HEK293 (cell line): ENCODE measurements around the gene EIF1.

ENCODE experiments used
- CTCF ChIA-PET: fragments of 350-600 bp; formaldehyde crosslinking; extraction: SDS; loops from one replicate; lab custom pipeline; 2021; ENCODE audit warnings: antibody characterized with exemption; lab: Yijun Ruan, JAX
- POLR2A ChIA-PET: fragments of 300-600 bp; formaldehyde crosslinking; extraction: SDS; loops from one replicate; lab custom pipeline; 2020; ENCODE audit warnings: antibody characterized with exemption, inconsistent platforms; lab: Yijun Ruan, JAX
- H3K27ac ChIP-seq: fragments of 200-500 bp; sonication (Bioruptor generic); 2 replicates; pipeline ENCODE4 v1.5.1; 2014; ENCODE audit warnings: low read depth, low read length, control low read depth, inconsistent platforms; ENCODE audit errors: extremely low read depth
- H3K36me3 ChIP-seq, 2 experiments: fragments of 200-500 bp in 1 of 2; sonication (Bioruptor generic) in 1 of 2; 1 replicate in 1 of 2; 2 replicates in 1 of 2; pipeline ENCODE4 v1.5.1; 2014 to 2017; ENCODE audit warnings: inconsistent platforms in 2 of 2, low read length in 2 of 2; ENCODE audit not compliant: control insufficient read depth in 2 of 2, insufficient read depth in 1 of 2
- H3K4me1 ChIP-seq: fragments of 200-500 bp; sonication (Bioruptor generic); 2 replicates; pipeline ENCODE4 v1.5.1; 2014; ENCODE audit warnings: mild to moderate bottlenecking, low read length, inconsistent platforms; ENCODE audit not compliant: control insufficient read depth, insufficient read depth
- H3K4me3 ChIP-seq: 2 replicates; pipeline ENCODE4 v1.5.1; 2011; ENCODE audit warnings: low read depth, mild to moderate bottlenecking, control low read depth, low read length, moderate library complexity
- H3K9me3 ChIP-seq: fragments of 200-500 bp; sonication (Bioruptor generic); 2 replicates; pipeline ENCODE4 v1.5.1; 2014; ENCODE audit warnings: low read depth, low read length, inconsistent platforms; ENCODE audit not compliant: control insufficient read depth, insufficient read depth
- FEZF1 ChIP-seq: fragments of 450-650 bp; formaldehyde crosslinking; IDR thresholded peaks from 2 replicates; pipeline ENCODE4 v1.5.1; 2016; ENCODE audit warnings: missing biosample characterization, missing genetic modification characterization
- GFI1B ChIP-seq: fragments of 450-650 bp; formaldehyde crosslinking; IDR thresholded peaks from 2 replicates; pipeline ENCODE4 v1.5.1; 2016; ENCODE audit warnings: missing biosample characterization, missing genetic modification characterization
- MEIS1 ChIP-seq: sonication (generic); formaldehyde crosslinking; IDR thresholded peaks from 2 replicates; pipeline ENCODE4 v1.8.1; 2022; ENCODE audit warnings: missing genetic modification reagents, mild to moderate bottlenecking, borderline replicate concordance
- MYNN ChIP-seq: fragments of 450-650 bp; formaldehyde crosslinking; IDR thresholded peaks from 2 replicates; pipeline ENCODE4 v1.5.1; 2016; ENCODE audit warnings: missing biosample characterization, missing genetic modification characterization, borderline replicate concordance
- ZFHX2 ChIP-seq: fragments of 450-650 bp; formaldehyde crosslinking; conservative IDR thresholded peaks from 2 replicates; pipeline ENCODE4 v1.5.1; 2016; ENCODE audit warnings: missing biosample characterization, missing genetic modification characterization
- ZIC2 ChIP-seq: fragments of 450-650 bp; formaldehyde crosslinking; IDR thresholded peaks from 2 replicates; pipeline ENCODE4 v1.5.1; 2016; ENCODE audit warnings: missing biosample characterization, missing genetic modification characterization
- ZNF223 ChIP-seq: fragments of 450-650 bp; formaldehyde crosslinking; IDR thresholded peaks from 2 replicates; pipeline ENCODE4 v1.5.1; 2016; ENCODE audit warnings: missing biosample characterization, missing genetic modification characterization
- ZNF248 ChIP-seq: fragments of 450-650 bp; formaldehyde crosslinking; IDR thresholded peaks from 2 replicates; pipeline ENCODE4 v1.5.1; 2017; ENCODE audit warnings: missing biosample characterization, missing genetic modification characterization
- ZNF341 ChIP-seq: fragments of 450-650 bp; formaldehyde crosslinking; IDR thresholded peaks from 2 replicates; pipeline ENCODE4; 2016; ENCODE audit warnings: low read depth, missing biosample characterization, missing genetic modification characterization
- ZNF391 ChIP-seq: fragments of 450-650 bp; formaldehyde crosslinking; IDR thresholded peaks from 2 replicates; pipeline ENCODE4 v1.5.1; 2016; ENCODE audit warnings: low read depth, missing biosample characterization, missing genetic modification characterization, borderline replicate concordance
- ZNF426 ChIP-seq: fragments of 450-650 bp; formaldehyde crosslinking; IDR thresholded peaks from 2 replicates; pipeline ENCODE4 v1.5.1; 2017; ENCODE audit warnings: missing biosample characterization, missing genetic modification characterization, mild to moderate bottlenecking, inconsistent platforms, moderate library complexity
- ZNF48 ChIP-seq: fragments of 450-650 bp; formaldehyde crosslinking; IDR thresholded peaks from 2 replicates; pipeline ENCODE4 v1.5.1; 2016; ENCODE audit warnings: missing biosample characterization, missing genetic modification characterization
- ZNF555 ChIP-seq: fragments of 450-650 bp; formaldehyde crosslinking; conservative IDR thresholded peaks from 2 replicates; pipeline ENCODE4 v1.5.1; 2017; ENCODE audit warnings: missing biosample characterization, mild to moderate bottlenecking, missing genetic modification characterization, inconsistent platforms
- ZNF600 ChIP-seq: fragments of 450-650 bp; formaldehyde crosslinking; IDR thresholded peaks from 2 replicates; pipeline ENCODE4 v1.5.1; 2016; ENCODE audit warnings: missing biosample characterization, missing genetic modification characterization
- ZSCAN16 ChIP-seq: fragments of 450-650 bp; formaldehyde crosslinking; IDR thresholded peaks from 2 replicates; pipeline ENCODE4 v1.5.1; 2016; ENCODE audit warnings: missing biosample characterization, missing genetic modification characterization
- TF ChIP-seq, protein P1 (sequence below): fragments of 450-650 bp; formaldehyde crosslinking; IDR thresholded peaks from 2 replicates; pipeline ENCODE4 v1.5.1; 2017; ENCODE audit warnings: missing biosample characterization, missing genetic modification characterization
- TF ChIP-seq, protein P2 (sequence below): fragments of 450-650 bp; formaldehyde crosslinking; IDR thresholded peaks from 2 replicates; pipeline ENCODE4 v1.5.1; 2016; ENCODE audit warnings: missing biosample characterization, missing genetic modification characterization
- TF ChIP-seq, protein P3 (sequence below): fragments of 450-650 bp; formaldehyde crosslinking; IDR thresholded peaks from 2 replicates; pipeline ENCODE4 v1.5.1; 2017; ENCODE audit warnings: missing biosample characterization, missing genetic modification characterization
- TF ChIP-seq, protein P4 (sequence below): fragments of 450-650 bp; formaldehyde crosslinking; conservative IDR thresholded peaks from 2 replicates; pipeline ENCODE4 v1.5.1; 2016; ENCODE audit warnings: low read depth, missing biosample characterization, missing genetic modification characterization
- TF ChIP-seq, protein P5 (sequence below): fragments of 450-650 bp; formaldehyde crosslinking; IDR thresholded peaks from 2 replicates; pipeline ENCODE4 v1.5.1; 2016; ENCODE audit warnings: missing biosample characterization, missing genetic modification characterization, low read depth
- TF ChIP-seq, protein P6 (sequence below): fragments of 450-650 bp; formaldehyde crosslinking; IDR thresholded peaks from 2 replicates; pipeline ENCODE4 v1.5.1; 2016; ENCODE audit warnings: missing biosample characterization, missing genetic modification characterization
- TF ChIP-seq, protein P7 (sequence below): fragments of 450-650 bp; formaldehyde crosslinking; IDR thresholded peaks from 2 replicates; pipeline ENCODE4 v1.5.1; 2016; ENCODE audit warnings: missing biosample characterization, missing genetic modification characterization, low read depth

The EIF1 gene

DNA sequence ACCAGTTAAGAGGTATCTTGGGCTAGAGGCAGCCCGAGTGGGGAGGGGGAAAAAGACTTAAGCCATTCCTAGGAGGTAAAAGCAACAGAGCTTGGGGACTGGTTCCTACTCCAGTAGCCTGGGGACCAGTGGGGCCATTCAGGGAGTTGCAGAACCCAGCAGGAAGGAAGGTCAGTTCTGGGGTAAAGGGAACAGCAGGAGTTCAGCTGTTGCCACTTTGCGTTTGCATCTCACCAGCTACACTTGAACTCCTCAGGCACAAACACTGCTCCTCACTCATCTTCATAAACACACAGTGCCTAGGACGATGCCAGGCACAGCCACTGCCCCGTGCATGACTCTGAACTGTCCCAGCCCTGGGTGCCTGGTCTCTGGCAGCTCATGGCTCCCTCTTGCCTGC, 41.8 kb downstream of the EIF1 start:
- no peak overlapping the region for H3K4me3 ChIP-seq
- POLR2A ChIA-PET = interaction anchor here (3.1 kb wide), 1 partner anchor 42 kb away, joined by 15 read pairs; the partner anchor contains the start of gene EIF1
- CTCF ChIA-PET = interaction anchor here (0.6 to 2.2 kb wide), 3 partner anchors 10 to 71 kb away, joined by 3 to 9 read pairs (median 4); no protein-coding TSS in a partner anchor
- peaks cover 0 to 6% of the 10 kb centered on the region in 2 experiments; a peak in 1 of 3 replicates for H3K36me3 ChIP-seq
- H3K4me1 ChIP-seq = no peaks in the 10 kb centered on the region
- no peak overlapping the region for H3K27ac ChIP-seq
- 0 out of 2 replicates have a peak, but pooled peaks have one; percentile 13 for TF ChIP-seq ZNF48 (tag by site-specific recombination)
- no peak for TF ChIP-seq ZFHX2
- TF ChIP-seq, protein P1, sequence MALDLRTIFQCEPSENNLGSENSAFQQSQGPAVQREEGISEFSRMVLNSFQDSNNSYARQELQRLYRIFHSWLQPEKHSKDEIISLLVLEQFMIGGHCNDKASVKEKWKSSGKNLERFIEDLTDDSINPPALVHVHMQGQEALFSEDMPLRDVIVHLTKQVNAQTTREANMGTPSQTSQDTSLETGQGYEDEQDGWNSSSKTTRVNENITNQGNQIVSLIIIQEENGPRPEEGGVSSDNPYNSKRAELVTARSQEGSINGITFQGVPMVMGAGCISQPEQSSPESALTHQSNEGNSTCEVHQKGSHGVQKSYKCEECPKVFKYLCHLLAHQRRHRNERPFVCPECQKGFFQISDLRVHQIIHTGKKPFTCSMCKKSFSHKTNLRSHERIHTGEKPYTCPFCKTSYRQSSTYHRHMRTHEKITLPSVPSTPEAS (tag by site-specific recombination) = no peak
- peak; percentile 57 for TF ChIP-seq ZNF341 (tag by site-specific recombination)
- TF ChIP-seq, protein P2, sequence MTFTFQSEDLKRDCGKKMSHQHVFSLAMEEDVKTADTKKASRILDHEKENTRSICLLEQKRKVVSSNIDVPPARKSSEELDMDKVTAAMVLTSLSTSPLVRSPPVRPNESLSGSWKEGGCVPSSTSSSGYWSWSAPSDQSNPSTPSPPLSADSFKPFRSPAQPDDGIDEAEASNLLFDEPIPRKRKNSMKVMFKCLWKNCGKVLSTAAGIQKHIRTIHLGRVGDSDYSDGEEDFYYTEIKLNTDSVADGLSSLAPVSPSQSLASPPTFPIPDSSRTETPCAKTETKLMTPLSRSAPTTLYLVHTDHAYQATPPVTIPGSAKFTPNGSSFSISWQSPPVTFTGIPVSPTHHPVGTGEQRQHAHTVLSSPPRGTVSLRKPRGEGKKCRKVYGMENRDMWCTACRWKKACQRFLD (tag by site-specific recombination) = no peak
- TF ChIP-seq ZNF223 = no peak
- no peak for TF ChIP-seq FEZF1 (tag by site-specific recombination)
- TF ChIP-seq MYNN (tag by site-specific recombination) = no peak
- TF ChIP-seq, protein P3, sequence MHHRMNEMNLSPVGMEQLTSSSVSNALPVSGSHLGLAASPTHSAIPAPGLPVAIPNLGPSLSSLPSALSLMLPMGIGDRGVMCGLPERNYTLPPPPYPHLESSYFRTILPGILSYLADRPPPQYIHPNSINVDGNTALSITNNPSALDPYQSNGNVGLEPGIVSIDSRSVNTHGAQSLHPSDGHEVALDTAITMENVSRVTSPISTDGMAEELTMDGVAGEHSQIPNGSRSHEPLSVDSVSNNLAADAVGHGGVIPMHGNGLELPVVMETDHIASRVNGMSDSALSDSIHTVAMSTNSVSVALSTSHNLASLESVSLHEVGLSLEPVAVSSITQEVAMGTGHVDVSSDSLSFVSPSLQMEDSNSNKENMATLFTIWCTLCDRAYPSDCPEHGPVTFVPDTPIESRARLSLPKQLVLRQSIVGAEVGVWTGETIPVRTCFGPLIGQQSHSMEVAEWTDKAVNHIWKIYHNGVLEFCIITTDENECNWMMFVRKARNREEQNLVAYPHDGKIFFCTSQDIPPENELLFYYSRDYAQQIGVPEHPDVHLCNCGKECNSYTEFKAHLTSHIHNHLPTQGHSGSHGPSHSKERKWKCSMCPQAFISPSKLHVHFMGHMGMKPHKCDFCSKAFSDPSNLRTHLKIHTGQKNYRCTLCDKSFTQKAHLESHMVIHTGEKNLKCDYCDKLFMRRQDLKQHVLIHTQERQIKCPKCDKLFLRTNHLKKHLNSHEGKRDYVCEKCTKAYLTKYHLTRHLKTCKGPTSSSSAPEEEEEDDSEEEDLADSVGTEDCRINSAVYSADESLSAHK = no peak
- TF ChIP-seq ZNF391 (tag by site-specific recombination) = no peak
- TF ChIP-seq, protein P4, sequence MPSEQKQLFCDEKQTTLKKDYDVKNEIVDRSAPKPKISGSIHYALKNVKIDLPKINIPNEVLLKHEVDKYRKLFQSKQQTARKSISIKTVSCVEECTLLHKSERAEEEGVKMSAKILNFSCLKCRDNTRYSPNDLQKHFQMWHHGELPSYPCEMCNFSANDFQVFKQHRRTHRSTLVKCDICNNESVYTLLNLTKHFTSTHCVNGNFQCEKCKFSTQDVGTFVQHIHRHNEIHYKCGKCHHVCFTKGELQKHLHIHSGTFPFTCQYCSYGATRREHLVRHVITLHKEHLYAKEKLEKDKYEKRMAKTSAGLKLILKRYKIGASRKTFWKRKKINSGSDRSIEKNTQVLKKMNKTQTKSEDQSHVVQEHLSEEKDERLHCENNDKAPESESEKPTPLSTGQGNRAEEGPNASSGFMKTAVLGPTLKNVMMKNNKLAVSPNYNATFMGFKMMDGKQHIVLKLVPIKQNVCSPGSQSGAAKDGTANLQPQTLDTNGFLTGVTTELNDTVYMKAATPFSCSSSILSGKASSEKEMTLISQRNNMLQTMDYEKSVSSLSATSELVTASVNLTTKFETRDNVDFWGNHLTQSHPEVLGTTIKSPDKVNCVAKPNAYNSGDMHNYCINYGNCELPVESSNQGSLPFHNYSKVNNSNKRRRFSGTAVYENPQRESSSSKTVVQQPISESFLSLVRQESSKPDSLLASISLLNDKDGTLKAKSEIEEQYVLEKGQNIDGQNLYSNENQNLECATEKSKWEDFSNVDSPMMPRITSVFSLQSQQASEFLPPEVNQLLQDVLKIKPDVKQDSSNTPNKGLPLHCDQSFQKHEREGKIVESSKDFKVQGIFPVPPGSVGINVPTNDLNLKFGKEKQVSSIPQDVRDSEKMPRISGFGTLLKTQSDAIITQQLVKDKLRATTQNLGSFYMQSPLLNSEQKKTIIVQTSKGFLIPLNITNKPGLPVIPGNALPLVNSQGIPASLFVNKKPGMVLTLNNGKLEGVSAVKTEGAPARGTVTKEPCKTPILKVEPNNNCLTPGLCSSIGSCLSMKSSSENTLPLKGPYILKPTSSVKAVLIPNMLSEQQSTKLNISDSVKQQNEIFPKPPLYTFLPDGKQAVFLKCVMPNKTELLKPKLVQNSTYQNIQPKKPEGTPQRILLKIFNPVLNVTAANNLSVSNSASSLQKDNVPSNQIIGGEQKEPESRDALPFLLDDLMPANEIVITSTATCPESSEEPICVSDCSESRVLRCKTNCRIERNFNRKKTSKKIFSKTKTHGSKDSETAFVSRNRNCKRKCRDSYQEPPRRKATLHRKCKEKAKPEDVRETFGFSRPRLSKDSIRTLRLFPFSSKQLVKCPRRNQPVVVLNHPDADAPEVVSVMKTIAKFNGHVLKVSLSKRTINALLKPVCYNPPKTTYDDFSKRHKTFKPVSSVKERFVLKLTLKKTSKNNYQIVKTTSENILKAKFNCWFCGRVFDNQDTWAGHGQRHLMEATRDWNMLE (tag by site-specific recombination) = no peak
- no peak for TF ChIP-seq ZSCAN16 (tag by site-specific recombination)
- peak; percentile 34; the same call in 1 of the 2 replicates for TF ChIP-seq ZIC2 (tag by site-specific recombination)
- no peak for TF ChIP-seq ZNF600
- TF ChIP-seq MEIS1 (CRISPR knock-in tag) = no peak
- TF ChIP-seq ZNF248 = no peak
- TF ChIP-seq GFI1B (tag by site-specific recombination) = no peak
- TF ChIP-seq, protein P5, sequence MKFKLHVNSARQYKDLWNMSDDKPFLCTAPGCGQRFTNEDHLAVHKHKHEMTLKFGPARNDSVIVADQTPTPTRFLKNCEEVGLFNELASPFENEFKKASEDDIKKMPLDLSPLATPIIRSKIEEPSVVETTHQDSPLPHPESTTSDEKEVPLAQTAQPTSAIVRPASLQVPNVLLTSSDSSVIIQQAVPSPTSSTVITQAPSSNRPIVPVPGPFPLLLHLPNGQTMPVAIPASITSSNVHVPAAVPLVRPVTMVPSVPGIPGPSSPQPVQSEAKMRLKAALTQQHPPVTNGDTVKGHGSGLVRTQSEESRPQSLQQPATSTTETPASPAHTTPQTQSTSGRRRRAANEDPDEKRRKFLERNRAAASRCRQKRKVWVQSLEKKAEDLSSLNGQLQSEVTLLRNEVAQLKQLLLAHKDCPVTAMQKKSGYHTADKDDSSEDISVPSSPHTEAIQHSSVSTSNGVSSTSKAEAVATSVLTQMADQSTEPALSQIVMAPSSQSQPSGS = no peak
- TF ChIP-seq ZNF426 (tag by site-specific recombination) = no peak
- TF ChIP-seq ZNF555 = no peak
- TF ChIP-seq, protein P6, sequence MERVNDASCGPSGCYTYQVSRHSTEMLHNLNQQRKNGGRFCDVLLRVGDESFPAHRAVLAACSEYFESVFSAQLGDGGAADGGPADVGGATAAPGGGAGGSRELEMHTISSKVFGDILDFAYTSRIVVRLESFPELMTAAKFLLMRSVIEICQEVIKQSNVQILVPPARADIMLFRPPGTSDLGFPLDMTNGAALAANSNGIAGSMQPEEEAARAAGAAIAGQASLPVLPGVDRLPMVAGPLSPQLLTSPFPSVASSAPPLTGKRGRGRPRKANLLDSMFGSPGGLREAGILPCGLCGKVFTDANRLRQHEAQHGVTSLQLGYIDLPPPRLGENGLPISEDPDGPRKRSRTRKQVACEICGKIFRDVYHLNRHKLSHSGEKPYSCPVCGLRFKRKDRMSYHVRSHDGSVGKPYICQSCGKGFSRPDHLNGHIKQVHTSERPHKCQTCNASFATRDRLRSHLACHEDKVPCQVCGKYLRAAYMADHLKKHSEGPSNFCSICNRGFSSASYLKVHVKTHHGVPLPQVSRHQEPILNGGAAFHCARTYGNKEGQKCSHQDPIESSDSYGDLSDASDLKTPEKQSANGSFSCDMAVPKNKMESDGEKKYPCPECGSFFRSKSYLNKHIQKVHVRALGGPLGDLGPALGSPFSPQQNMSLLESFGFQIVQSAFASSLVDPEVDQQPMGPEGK = no peak
- TF ChIP-seq, protein P7, sequence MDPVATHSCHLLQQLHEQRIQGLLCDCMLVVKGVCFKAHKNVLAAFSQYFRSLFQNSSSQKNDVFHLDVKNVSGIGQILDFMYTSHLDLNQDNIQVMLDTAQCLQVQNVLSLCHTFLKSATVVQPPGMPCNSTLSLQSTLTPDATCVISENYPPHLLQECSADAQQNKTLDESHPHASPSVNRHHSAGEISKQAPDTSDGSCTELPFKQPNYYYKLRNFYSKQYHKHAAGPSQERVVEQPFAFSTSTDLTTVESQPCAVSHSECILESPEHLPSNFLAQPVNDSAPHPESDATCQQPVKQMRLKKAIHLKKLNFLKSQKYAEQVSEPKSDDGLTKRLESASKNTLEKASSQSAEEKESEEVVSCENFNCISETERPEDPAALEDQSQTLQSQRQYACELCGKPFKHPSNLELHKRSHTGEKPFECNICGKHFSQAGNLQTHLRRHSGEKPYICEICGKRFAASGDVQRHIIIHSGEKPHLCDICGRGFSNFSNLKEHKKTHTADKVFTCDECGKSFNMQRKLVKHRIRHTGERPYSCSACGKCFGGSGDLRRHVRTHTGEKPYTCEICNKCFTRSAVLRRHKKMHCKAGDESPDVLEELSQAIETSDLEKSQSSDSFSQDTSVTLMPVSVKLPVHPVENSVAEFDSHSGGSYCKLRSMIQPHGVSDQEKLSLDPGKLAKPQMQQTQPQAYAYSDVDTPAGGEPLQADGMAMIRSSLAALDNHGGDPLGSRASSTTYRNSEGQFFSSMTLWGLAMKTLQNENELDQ (tag by site-specific recombination) = no peak
- TF ChIP-seq, all 188 proteins: peak for 3
- H3K9me3 ChIP-seq = no peaks in the 10 kb centered on the region
